Endodermal cell (in vitro differentiated cells): ENCODE data around the gene GFRA4. TPM values are rescaled to one million over a fixed set of nuclear protein-coding genes. Genes with fewer than 3 reads are reported as not detected.

ENCODE experiments used
- DNase-seq: peaks from one replicate; pipeline ENCODE4 v3.0.0-alpha.2; 2017
- H3K27ac ChIP-seq: 2 replicates; pipeline ENCODE4 v1.5.1; 2013; ENCODE audit warnings: mild to moderate bottlenecking, low read depth, low read length, moderate library complexity
- H3K27me3 ChIP-seq: 2 replicates; pipeline ENCODE4 v1.6.1; 2013; ENCODE audit warnings: mild to moderate bottlenecking, low read length, moderate library complexity; ENCODE audit not compliant: insufficient read depth, control insufficient read depth, poor library complexity, severe bottlenecking
- H3K36me3 ChIP-seq: 2 replicates; pipeline ENCODE4 v1.7.0; 2013; ENCODE audit warnings: mild to moderate bottlenecking, low read length, moderate library complexity; ENCODE audit not compliant: control insufficient read depth, insufficient read depth
- H3K4me1 ChIP-seq: one replicate; pipeline ENCODE4 v1.7.0; 2013; ENCODE audit warnings: low read length; ENCODE audit not compliant: control insufficient read depth, insufficient read depth
- H3K4me3 ChIP-seq: 2 replicates; pipeline ENCODE4 v1.5.1; 2013; ENCODE audit warnings: mild to moderate bottlenecking, low read length, moderate library complexity
- H3K9ac ChIP-seq: 2 replicates; pipeline ENCODE4 v1.6.1; 2013; ENCODE audit warnings: mild to moderate bottlenecking, low read length, moderate library complexity; ENCODE audit not compliant: poor library complexity, severe bottlenecking; ENCODE audit errors: extremely low read depth
- H3K9me3 ChIP-seq: 2 replicates; pipeline ENCODE4 v1.6.1; 2013; ENCODE audit warnings: mild to moderate bottlenecking, low read length, moderate library complexity; ENCODE audit not compliant: control insufficient read depth
- H3K27ac Mint-ChIP-seq: 2 replicates; pipeline ENCODE4 v1.8.0; 2020; ENCODE audit warnings: mixed read lengths
- H3K27me3 Mint-ChIP-seq: 2 replicates; pipeline ENCODE4 v1.8.0; 2021; ENCODE audit warnings: mild to moderate bottlenecking, mixed read lengths; ENCODE audit not compliant: insufficient read depth
- H3K36me3 Mint-ChIP-seq: 2 replicates; pipeline ENCODE4 v1.8.0; 2020; ENCODE audit warnings: low read depth, mixed read lengths
- H3K4me1 Mint-ChIP-seq: 2 replicates; pipeline ENCODE4 v1.8.0; 2020; ENCODE audit warnings: mixed read lengths
- H3K4me3 Mint-ChIP-seq: 2 replicates; pipeline ENCODE4 v1.8.0; 2020; ENCODE audit warnings: mild to moderate bottlenecking, moderate library complexity, mixed read lengths
- H3K9me3 Mint-ChIP-seq: 2 replicates; pipeline ENCODE4 v1.8.0; 2020; ENCODE audit warnings: mild to moderate bottlenecking, mixed read lengths
- WGBS, 2 experiments: methylation state at CpG; one replicate each; pipeline versions ENCODE4 v1.1.5 to v1.1.7; 2013; ENCODE audit warnings: missing lambda C conversion rate in 2 of 2, mixed read lengths in 1 of 2; ENCODE audit not compliant: insufficient coverage in 1 of 2, insufficient read length in 1 of 2; 5-methylcytosine and 5-hydroxymethylcytosine counted together
- long read RNA-seq, 4 experiments: library from polyadenylated mRNA in 2 of 4; library from RNA in 1 of 4; library from capped mRNA in 1 of 4; stranded (forward) in 3 of 4; unstranded in 1 of 4; transcript quantifications; one replicate each; pipeline ENCODE4 v2.0.0, GENCODE V29; 2020 to 2021; ENCODE audit warnings: inconsistent platforms in 1 of 4
- polyA plus RNA-seq, 2 experiments: library from polyadenylated mRNA; stranded (reverse); fragments of 50-300 nt; gene quantifications; one replicate each; pipeline ENCODE4 v1.2.3, GENCODE V29; 2013
- total RNA-seq, 2 donors: library from RNA; stranded (reverse); fragmentation: NEBNext Ultra II Directional in 1 of 2; extraction: Animal tissue kit (Norgen Biotek cat#: 25700) in 1 of 2; gene quantifications; 2 replicates in 1 of 2; 3 replicates in 1 of 2; pipeline ENCODE4 v1.2.1, GENCODE V29; 2021
- TF ChIP-seq, protein P1 (sequence below): fragments of 200-600 bp; sonication (generic); conservative IDR thresholded peaks from 2 replicates; pipeline ENCODE4 v1.5.0; 2021; ENCODE audit warnings: antibody characterized with exemption, mild to moderate bottlenecking

GFRA4 gene, protein sequence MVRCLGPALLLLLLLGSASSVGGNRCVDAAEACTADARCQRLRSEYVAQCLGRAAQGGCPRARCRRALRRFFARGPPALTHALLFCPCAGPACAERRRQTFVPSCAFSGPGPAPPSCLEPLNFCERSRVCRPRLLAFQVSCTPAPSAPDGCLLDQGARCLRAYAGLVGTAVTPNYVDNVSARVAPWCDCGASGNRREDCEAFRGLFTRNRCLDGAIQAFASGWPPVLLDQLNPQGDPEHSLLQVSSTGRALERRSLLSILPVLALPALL
- not detected for total RNA-seq
- not detected for polyA plus RNA-seq (2013, experiment 1 of 2)
- polyA plus RNA-seq (2013, experiment 2 of 2) = not detected
- long read RNA-seq, experiment 1 = 0 reads
- long read RNA-seq, experiment 2 = 0 reads
- long read RNA-seq, experiment 3 = 0 reads
- long read RNA-seq, experiment 4 = 0 reads

DNA sequence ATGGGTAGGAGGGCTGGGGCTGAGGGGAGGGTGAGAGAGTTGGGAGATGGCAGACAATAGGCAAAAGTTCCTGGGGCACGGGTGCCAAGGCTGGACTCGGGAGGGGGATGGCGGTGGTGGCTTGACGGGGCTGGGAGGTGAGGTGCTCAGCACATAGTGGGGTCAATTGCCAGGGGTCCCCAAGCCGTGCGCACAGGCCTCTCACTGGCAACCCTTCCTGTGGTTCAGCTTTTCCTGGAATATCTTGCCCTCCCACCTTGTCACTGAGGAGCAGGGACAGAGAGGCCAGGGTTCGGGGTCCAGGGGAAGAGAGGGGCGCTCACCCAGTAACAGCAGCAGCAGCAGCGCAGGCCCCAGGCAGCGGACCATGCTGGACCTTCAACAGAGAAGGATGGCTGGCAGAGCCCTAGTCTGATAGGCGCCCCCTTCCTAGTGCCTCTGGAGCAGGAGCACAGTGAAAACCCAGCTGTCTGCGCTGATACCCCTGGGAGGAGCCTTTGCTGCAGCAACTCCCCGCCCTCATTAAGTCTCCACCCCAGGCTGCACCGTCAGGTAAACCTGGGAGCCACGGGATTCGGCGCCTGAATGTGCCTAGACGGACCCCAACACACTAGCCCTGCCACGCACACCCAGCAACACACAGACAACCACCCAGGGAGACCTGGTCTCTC lies at the start of gene GFRA4:
Gene GFRA4, minus strand, starts transcription at position 369 of the 671 bp plus-strand sequence. Its CDS starts 0 bp downstream, at position 369.
- no peaks in the 10 kb centered on the region for H3K36me3 Mint-ChIP-seq
- peaks cover 3% of the 10 kb centered on the region for H3K9me3 Mint-ChIP-seq
- Histone ChIP-seq H3K36me3 (no peaks in the 10 kb centered on the region), H3K27ac (no peak within 1 kb of the TSS), H3K4me1 (no peaks in the 10 kb centered on the region), H3K4me3 (no peak within 1 kb of the TSS), H3K9me3 (no peaks in the 10 kb centered on the region), H3K27me3 (peaks cover 47% of the 10 kb centered on the region), H3K9ac (no peak within 1 kb of the TSS)
- peak; percentile 83 for DNase-seq
- H3K4me3 Mint-ChIP-seq = no peak within 1 kb of the TSS
- H3K27me3 Mint-ChIP-seq = peaks cover 61% of the 10 kb centered on the region
- TF ChIP-seq, protein P1, sequence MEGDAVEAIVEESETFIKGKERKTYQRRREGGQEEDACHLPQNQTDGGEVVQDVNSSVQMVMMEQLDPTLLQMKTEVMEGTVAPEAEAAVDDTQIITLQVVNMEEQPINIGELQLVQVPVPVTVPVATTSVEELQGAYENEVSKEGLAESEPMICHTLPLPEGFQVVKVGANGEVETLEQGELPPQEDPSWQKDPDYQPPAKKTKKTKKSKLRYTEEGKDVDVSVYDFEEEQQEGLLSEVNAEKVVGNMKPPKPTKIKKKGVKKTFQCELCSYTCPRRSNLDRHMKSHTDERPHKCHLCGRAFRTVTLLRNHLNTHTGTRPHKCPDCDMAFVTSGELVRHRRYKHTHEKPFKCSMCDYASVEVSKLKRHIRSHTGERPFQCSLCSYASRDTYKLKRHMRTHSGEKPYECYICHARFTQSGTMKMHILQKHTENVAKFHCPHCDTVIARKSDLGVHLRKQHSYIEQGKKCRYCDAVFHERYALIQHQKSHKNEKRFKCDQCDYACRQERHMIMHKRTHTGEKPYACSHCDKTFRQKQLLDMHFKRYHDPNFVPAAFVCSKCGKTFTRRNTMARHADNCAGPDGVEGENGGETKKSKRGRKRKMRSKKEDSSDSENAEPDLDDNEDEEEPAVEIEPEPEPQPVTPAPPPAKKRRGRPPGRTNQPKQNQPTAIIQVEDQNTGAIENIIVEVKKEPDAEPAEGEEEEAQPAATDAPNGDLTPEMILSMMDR = no peak
- H3K27ac Mint-ChIP-seq = no peak within 1 kb of the TSS
- peaks cover 3% of the 10 kb centered on the region for H3K4me1 Mint-ChIP-seq
- WGBS, 2 experiments = 75 to 86% methylated on average over 5 to 19 of the region's 19 CpGs

DNA sequence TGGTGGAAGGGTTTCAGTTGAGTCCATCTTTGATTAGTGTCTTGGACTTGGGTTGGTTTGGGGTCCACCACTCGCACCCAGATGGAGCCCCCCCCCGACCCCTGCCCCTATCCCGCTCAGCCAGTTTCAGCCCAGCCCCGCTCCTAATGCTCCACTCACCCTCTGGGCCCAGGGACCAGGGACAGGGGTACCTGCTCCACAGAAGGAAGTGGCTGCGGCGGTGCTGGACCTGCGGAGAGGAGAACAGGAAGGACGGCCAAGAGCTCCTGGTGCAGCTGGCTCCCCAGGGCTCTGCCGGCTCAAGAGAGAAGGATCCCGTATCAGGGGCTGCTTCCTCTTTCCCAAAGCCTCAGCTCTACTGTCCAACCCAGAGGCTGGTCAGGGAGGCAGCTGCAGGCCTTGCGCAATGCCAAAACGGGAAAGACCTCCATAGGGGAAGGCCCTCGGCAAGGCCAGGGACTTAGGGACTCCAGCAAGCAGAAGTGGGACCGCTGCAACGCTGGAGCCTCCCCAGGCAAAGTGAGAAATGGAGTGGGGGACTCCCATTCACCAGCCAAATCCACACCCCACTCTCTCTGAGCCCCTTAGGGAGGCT lies 49.2 kb upstream of the GFRA4 start, which contains the start of gene SIGLEC1:
Gene SIGLEC1, minus strand, starts transcription at position 322 of the 595 bp plus-strand sequence. CDS start 5,472 bp downstream, outside the sequence.
- no peaks in the 10 kb centered on the region for H3K9me3 ChIP-seq
- H3K9ac ChIP-seq = no peak within 1 kb of the TSS
- Mint-ChIP-seq H3K27ac (no peak within 1 kb of the TSS), H3K36me3 (no peaks in the 10 kb centered on the region), H3K4me1 (no peaks in the 10 kb centered on the region), H3K27me3 (no peaks in the 10 kb centered on the region), H3K4me3 (no peak within 1 kb of the TSS), H3K9me3 (no peaks in the 10 kb centered on the region)
- H3K36me3 ChIP-seq = no peaks in the 10 kb centered on the region
- H3K27me3 ChIP-seq = no peaks in the 10 kb centered on the region
- H3K4me1 ChIP-seq = no peaks in the 10 kb centered on the region
- TF ChIP-seq, protein P1 = no peak
- WGBS, 2 experiments = 89 to 97% methylated on average over 9 to 15 of the region's 15 CpGs
- no peak for DNase-seq
- H3K4me3 ChIP-seq = no peak within 1 kb of the TSS
- no peak within 1 kb of the TSS for H3K27ac ChIP-seq

DNA sequence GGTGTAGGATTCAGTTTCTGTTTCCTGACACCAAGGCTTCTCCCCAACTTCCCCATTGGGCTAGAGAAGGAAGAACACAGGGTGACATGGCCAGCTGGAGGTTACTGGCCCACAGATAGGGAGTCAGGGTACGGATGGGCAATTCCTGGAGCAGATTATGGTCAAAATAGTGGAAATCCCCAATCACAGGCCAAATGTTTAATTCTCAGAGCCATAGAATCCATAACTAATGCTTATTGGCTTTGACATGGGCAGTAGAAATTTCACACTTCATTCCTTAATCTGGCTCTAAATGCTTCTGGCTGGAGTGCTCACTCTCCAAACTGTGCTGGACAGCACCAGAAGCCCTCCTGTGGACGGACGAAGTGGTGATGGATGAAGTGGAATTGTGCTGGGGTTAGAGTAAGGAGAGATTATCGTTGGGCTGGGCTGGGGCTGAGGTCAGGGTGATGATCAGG lies 48.3 kb upstream of the GFRA4 start:
- no peak for DNase-seq
- H3K36me3 Mint-ChIP-seq = no peaks in the 10 kb centered on the region
- no peaks in the 10 kb centered on the region for H3K27me3 Mint-ChIP-seq
- H3K27ac Mint-ChIP-seq = no peak overlapping the region
- WGBS, 2 experiments = 86 to 96% methylated on average over 4 of the region's 4 CpGs
- Histone ChIP-seq H3K4me1 (no peaks in the 10 kb centered on the region), H3K9me3 (no peaks in the 10 kb centered on the region), H3K4me3 (no peak overlapping the region), H3K27me3 (no peaks in the 10 kb centered on the region), H3K9ac (no peak overlapping the region), H3K36me3 (no peaks in the 10 kb centered on the region), H3K27ac (no peak overlapping the region)
- TF ChIP-seq, protein P1 = no peak
- H3K4me1 Mint-ChIP-seq = no peaks in the 10 kb centered on the region
- H3K4me3 Mint-ChIP-seq = no peak overlapping the region
- H3K9me3 Mint-ChIP-seq = no peaks in the 10 kb centered on the region
